Right hindlimb (tissue), 1 donor: ENCODE results near the gene CCDC179.

ENCODE experiments used
- DNase-seq: peaks from one replicate; pipeline ENCODE4 v3.0.0-alpha.2; 2018

The CCDC179 gene

GRCh38 chr11:22807855-22808570 is 52.3 kb downstream of the CCDC179 start:
- DNase-seq, result no peak

DNA sequence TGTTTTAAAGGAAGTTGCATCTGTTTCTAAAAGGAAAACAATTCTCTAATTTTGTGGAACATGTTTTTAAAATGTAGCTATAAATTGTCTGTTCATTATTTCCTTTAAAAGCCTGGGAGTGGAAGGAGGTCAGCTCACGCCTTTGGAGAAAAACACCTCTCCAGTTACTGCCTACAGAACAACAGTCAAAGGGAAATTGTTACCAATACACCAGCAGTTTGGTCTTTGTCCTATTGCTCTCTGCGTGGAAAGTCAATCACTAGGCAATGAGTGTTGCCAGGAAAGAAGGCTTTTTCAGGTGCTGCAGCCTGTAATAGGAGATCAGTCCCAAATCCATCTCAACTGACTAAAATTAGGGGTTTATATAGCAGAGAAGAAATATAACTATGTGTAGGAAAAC is 52.9 kb downstream of the CCDC179 start:
- no peak for DNase-seq

- no peak for DNase-seq
Measured at GRCh38 chr11:22802861-22803260, 57.4 kb downstream of the CCDC179 start.

DNA sequence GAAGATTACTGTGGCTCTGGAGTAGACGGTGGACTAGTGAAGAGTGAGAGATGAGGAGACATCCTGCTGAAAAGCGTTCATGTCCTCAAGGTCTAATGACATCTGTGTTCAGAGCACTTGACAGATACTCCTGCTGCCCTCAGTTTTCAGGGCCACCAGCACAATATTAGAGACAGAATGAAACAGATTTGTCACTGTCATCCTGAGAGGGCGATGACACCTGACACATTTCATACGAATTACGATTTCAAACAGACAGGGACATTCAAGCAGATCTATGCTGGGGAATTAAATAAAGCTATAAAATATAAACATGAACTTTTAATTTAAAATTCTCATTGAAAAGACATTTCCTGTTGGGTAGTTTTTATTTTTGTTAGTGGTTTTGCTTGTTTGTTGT is 59.8 kb downstream of the CCDC179 start:
- DNase-seq, result no peak

- no peak for DNase-seq
Measured at GRCh38 chr11:22798901-22799300, 61.4 kb downstream of the CCDC179 start.

DNA sequence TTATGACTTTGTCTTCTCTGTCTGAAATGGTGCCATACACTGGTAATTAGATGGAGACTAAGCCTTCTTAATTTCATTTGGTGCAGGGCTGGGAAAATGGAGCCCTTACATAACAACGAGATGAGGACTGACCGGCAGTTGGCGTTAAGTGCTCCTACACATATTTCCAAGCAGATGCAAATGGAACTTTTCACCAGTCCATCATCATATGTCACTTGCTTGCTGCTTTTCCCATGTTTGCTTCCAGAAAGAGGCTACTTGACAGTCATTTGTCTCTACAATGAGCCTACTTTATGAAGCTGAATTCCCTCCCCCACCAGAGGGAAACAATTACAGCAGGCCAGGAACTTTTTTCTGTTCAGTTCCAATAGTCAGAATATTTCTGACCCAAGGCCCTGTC is 63.2 kb downstream of the CCDC179 start:
- DNase-seq, result no peak
